Neural cell (in vitro differentiated cells): ENCODE data around the gene NPNT. TPM values are rescaled to one million over a fixed set of nuclear protein-coding genes. Genes with fewer than 3 reads are reported as not detected.

Experiments used
- H2AFZ ChIP-seq: fragments of 200-600, 300-800 bp; sonication (generic), shearing (Covaris generic); 2 replicates; pipeline ENCODE4 v1.6.0; 2014; ENCODE audit warnings: low read depth, mild to moderate bottlenecking, antibody characterized with exemption, low read length, moderate library complexity
- H3F3A ChIP-seq: fragments of 200-600 bp; shearing (Covaris generic); 2 replicates; pipeline ENCODE4 v1.6.1; 2016; ENCODE audit warnings: mild to moderate bottlenecking, moderate library complexity, mixed read lengths, antibody characterized with exemption, low read length; ENCODE audit not compliant: insufficient read depth, poor library complexity, severe bottlenecking
- H3K27ac ChIP-seq: fragments of 200-600, 300-800 bp; sonication (generic), shearing (Covaris generic); 2 replicates; pipeline ENCODE4 v1.5.1; 2014; ENCODE audit warnings: mild to moderate bottlenecking, low read length, moderate library complexity
- H3K27me3 ChIP-seq: fragments of 300-800, 200-600 bp; sonication (generic), shearing (Covaris generic); 2 replicates; pipeline ENCODE4 v1.6.0; 2014; ENCODE audit warnings: mild to moderate bottlenecking, low read depth, low read length, moderate library complexity; ENCODE audit not compliant: insufficient read depth
- H3K36me3 ChIP-seq: fragments of 300-800, 200-600 bp; sonication (generic), shearing (Covaris generic); 2 replicates; pipeline ENCODE4 v1.5.1; 2014; ENCODE audit warnings: mild to moderate bottlenecking, antibody characterized with exemption, low read length, moderate library complexity; ENCODE audit not compliant: insufficient read depth
- H3K4me2 ChIP-seq: fragments of 300-800, 200-600 bp; sonication (generic), shearing (Covaris generic); 2 replicates; pipeline ENCODE4 v1.6.0; 2014; ENCODE audit warnings: mild to moderate bottlenecking, low read length
- H3K4me3 ChIP-seq: fragments of 300-800, 200-600 bp; sonication (generic), shearing (Covaris generic); 2 replicates; pipeline ENCODE4 v1.5.1; 2014; ENCODE audit warnings: mild to moderate bottlenecking, low read length, moderate library complexity
- H3K79me2 ChIP-seq: fragments of 200-600 bp; shearing (Covaris generic); replicated peaks from 2 replicates; pipeline ENCODE4 v1.6.0; 2014; ENCODE audit warnings: mild to moderate bottlenecking, low read length, moderate library complexity; ENCODE audit not compliant: insufficient read depth
- H3K9ac ChIP-seq: fragments of 300-800, 200-600 bp; sonication (generic), shearing (Covaris generic); 2 replicates; pipeline ENCODE4 v1.6.1; 2016; ENCODE audit warnings: mild to moderate bottlenecking, low read length, mixed read lengths
- H3K9me2 ChIP-seq: fragments of 200-600 bp; shearing (Covaris generic); 2 replicates; pipeline ENCODE4 v1.6.1; 2016; ENCODE audit warnings: mild to moderate bottlenecking, low read length, mixed read lengths; ENCODE audit not compliant: insufficient read depth
- H3K9me3 ChIP-seq: fragments of 200-600, 300-800 bp; sonication (generic), shearing (Covaris generic); 2 replicates; pipeline ENCODE4 v1.6.1; 2016; ENCODE audit warnings: mild to moderate bottlenecking, mixed run types, low read length, moderate library complexity, mixed read lengths
- H4K20me1 ChIP-seq: fragments of 200-600 bp; shearing (Covaris generic); 2 replicates; pipeline ENCODE4 v1.6.1; 2016; ENCODE audit warnings: mild to moderate bottlenecking, mixed run types; ENCODE audit not compliant: insufficient read depth
- EP300 ChIP-seq: fragments of 450-650 bp; conservative IDR thresholded peaks from 2 replicates; pipeline ENCODE4 v1.6.1; 2014; ENCODE audit warnings: antibody characterized with exemption, mild to moderate bottlenecking, moderate library complexity; ENCODE audit not compliant: poor library complexity, severe bottlenecking
- EZH2 ChIP-seq: fragments of 200-600, 300-800 bp; shearing (Covaris generic), sonication (generic); IDR thresholded peaks from 2 replicates; pipeline ENCODE4 v1.6.1; 2014; ENCODE audit warnings: antibody characterized with exemption, low read length, borderline replicate concordance, mild to moderate bottlenecking; ENCODE audit not compliant: insufficient read depth, poor library complexity, severe bottlenecking
- MXI1 ChIP-seq: fragments of 450-650 bp; conservative IDR thresholded peaks from 2 replicates; pipeline ENCODE4 v1.6.1; 2014; ENCODE audit warnings: antibody characterized with exemption, mild to moderate bottlenecking; ENCODE audit not compliant: poor library complexity, severe bottlenecking
- POLR2AphosphoS5 ChIP-seq: IDR thresholded peaks from 2 replicates; pipeline ENCODE4 v1.6.1; 2012
- RAD21 ChIP-seq: fragments of 450-650 bp; conservative IDR thresholded peaks from 2 replicates; pipeline ENCODE4 v1.6.1; 2014; ENCODE audit warnings: antibody characterized with exemption, mild to moderate bottlenecking, moderate library complexity
- SMC3 ChIP-seq: fragments of 450-650 bp; conservative IDR thresholded peaks from 2 replicates; pipeline ENCODE4 v1.6.1; 2014; ENCODE audit warnings: antibody characterized with exemption, mild to moderate bottlenecking, moderate library complexity; ENCODE audit not compliant: poor library complexity
- TAF1 ChIP-seq: IDR thresholded peaks from 2 replicates; pipeline ENCODE4 v1.6.1; 2012; ENCODE audit warnings: low read depth
- polyA plus RNA-seq: library from polyadenylated mRNA; depleted of rRNA; stranded (reverse); fragments of >200 nt; gene quantifications from 2 replicates; pipeline ENCODE4 v1.2.3, GENCODE V29; 2014
- TF ChIP-seq, protein P1 (sequence below): IDR thresholded peaks from 2 replicates; pipeline ENCODE4 v1.6.1; 2012; ENCODE audit warnings: borderline replicate concordance
- TF ChIP-seq, protein P2 (sequence below): fragments of 450-650 bp; IDR thresholded peaks from 2 replicates; pipeline ENCODE4 v1.5.1; 2014; ENCODE audit warnings: antibody characterized with exemption, mild to moderate bottlenecking, moderate library complexity; ENCODE audit not compliant: poor library complexity, severe bottlenecking

The NPNT gene
- polyA plus RNA-seq, 1 donor from 2014 or later, result 2.6 TPM

DNA sequence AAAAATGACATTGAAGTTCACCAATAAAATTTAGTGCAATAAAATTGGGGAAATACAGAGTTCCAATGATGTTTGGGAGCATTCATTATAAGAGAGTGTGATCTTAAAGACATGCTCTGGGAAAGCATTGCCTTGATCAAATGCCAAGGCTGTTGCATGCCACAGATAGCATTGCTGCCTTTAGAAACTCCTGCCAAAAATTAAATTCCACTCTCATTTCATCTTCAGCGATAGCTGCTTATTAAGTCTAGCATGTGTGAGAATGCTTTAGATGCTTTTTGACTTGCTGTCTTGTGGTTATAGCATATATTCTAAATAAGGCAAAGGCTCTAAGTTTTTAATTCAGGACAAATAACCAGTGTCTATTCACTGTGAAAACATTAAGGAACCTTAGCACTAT lies 49.3 kb downstream of the NPNT start:
- Histone ChIP-seq H3K9me3 (peaks cover 2% of the 10 kb centered on the region), H3K4me2 (no peak overlapping the region), H3K36me3 (no peaks in the 10 kb centered on the region), H2AFZ (no peak overlapping the region), H3F3A (no peaks in the 10 kb centered on the region), H3K9ac (no peak overlapping the region), H3K27ac (no peak overlapping the region), H3K9me2 (no peaks in the 10 kb centered on the region), H3K4me3 (no peak overlapping the region), H3K79me2 (no peaks in the 10 kb centered on the region), H4K20me1 (no peaks in the 10 kb centered on the region), H3K27me3 (no peaks in the 10 kb centered on the region)
- TF ChIP-seq EP300, result no peak
- TF ChIP-seq, protein P1, sequence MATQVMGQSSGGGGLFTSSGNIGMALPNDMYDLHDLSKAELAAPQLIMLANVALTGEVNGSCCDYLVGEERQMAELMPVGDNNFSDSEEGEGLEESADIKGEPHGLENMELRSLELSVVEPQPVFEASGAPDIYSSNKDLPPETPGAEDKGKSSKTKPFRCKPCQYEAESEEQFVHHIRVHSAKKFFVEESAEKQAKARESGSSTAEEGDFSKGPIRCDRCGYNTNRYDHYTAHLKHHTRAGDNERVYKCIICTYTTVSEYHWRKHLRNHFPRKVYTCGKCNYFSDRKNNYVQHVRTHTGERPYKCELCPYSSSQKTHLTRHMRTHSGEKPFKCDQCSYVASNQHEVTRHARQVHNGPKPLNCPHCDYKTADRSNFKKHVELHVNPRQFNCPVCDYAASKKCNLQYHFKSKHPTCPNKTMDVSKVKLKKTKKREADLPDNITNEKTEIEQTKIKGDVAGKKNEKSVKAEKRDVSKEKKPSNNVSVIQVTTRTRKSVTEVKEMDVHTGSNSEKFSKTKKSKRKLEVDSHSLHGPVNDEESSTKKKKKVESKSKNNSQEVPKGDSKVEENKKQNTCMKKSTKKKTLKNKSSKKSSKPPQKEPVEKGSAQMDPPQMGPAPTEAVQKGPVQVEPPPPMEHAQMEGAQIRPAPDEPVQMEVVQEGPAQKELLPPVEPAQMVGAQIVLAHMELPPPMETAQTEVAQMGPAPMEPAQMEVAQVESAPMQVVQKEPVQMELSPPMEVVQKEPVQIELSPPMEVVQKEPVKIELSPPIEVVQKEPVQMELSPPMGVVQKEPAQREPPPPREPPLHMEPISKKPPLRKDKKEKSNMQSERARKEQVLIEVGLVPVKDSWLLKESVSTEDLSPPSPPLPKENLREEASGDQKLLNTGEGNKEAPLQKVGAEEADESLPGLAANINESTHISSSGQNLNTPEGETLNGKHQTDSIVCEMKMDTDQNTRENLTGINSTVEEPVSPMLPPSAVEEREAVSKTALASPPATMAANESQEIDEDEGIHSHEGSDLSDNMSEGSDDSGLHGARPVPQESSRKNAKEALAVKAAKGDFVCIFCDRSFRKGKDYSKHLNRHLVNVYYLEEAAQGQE, result no peak
- no peak for TF ChIP-seq TAF1
- no peak for TF ChIP-seq EZH2
- TF ChIP-seq, protein P2, sequence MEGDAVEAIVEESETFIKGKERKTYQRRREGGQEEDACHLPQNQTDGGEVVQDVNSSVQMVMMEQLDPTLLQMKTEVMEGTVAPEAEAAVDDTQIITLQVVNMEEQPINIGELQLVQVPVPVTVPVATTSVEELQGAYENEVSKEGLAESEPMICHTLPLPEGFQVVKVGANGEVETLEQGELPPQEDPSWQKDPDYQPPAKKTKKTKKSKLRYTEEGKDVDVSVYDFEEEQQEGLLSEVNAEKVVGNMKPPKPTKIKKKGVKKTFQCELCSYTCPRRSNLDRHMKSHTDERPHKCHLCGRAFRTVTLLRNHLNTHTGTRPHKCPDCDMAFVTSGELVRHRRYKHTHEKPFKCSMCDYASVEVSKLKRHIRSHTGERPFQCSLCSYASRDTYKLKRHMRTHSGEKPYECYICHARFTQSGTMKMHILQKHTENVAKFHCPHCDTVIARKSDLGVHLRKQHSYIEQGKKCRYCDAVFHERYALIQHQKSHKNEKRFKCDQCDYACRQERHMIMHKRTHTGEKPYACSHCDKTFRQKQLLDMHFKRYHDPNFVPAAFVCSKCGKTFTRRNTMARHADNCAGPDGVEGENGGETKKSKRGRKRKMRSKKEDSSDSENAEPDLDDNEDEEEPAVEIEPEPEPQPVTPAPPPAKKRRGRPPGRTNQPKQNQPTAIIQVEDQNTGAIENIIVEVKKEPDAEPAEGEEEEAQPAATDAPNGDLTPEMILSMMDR, result no peak
- no peak for TF ChIP-seq SMC3
- no peak for TF ChIP-seq MXI1
- TF ChIP-seq RAD21, result no peak
- TF ChIP-seq POLR2AphosphoS5, result no peak

DNA sequence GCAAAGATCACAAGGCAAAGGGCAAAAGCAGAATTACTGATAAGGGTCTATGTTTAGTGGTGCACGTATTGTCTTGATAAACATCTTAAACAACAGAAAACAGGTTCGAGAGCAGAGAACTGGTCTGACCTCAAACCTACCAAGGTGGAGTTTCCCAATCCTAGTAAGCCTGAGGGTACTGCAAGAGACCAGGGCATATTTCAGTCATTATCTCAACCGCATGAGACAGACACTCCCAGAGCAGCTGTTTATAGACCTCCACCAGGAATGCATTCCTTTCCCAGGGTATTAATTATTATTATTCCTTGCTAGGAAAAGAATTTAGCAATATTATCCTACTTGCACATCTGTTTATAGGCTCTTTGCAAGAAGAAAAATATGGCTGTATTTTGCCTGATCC lies 51.5 kb downstream of the NPNT start:
- Histone ChIP-seq H3K36me3 (no peaks in the 10 kb centered on the region), H3K27me3 (no peaks in the 10 kb centered on the region), H2AFZ (no peak overlapping the region), H3K4me3 (no peak overlapping the region), H4K20me1 (no peaks in the 10 kb centered on the region), H3K79me2 (no peaks in the 10 kb centered on the region), H3K9ac (no peak overlapping the region), H3K9me2 (no peaks in the 10 kb centered on the region), H3K9me3 (peaks cover 2% of the 10 kb centered on the region), H3K4me2 (no peak overlapping the region), H3K27ac (no peak overlapping the region), H3F3A (no peaks in the 10 kb centered on the region)
- TF ChIP-seq TAF1 (no peak), MXI1 (no peak), EZH2 (no peak), POLR2AphosphoS5 (no peak), SMC3 (no peak), RAD21 (no peak), EP300 (no peak)
- TF ChIP-seq, protein P2, result no peak
- TF ChIP-seq, protein P1, result no peak
